Lower leg skin (tissue), 3 donors: ENCODE results near the gene TBCD.

Source experiments
- CTCF ChIP-seq, 3 donors: fragments of 450-650 bp; IDR thresholded peaks; one replicate each; pipeline ENCODE4 v1.5.1; 2016; ENCODE audit warnings: antibody characterized with exemption in 3 of 3, mild to moderate bottlenecking in 3 of 3, moderate library complexity in 2 of 3
- POLR2A ChIP-seq, 2 donors: fragments of 450-650 bp; IDR thresholded peaks; one replicate each; pipeline ENCODE4 v1.6.1; 2016 to 2017; ENCODE audit warnings: antibody characterized with exemption in 2 of 2, mild to moderate bottlenecking in 1 of 2, moderate library complexity in 1 of 2

DNA sequence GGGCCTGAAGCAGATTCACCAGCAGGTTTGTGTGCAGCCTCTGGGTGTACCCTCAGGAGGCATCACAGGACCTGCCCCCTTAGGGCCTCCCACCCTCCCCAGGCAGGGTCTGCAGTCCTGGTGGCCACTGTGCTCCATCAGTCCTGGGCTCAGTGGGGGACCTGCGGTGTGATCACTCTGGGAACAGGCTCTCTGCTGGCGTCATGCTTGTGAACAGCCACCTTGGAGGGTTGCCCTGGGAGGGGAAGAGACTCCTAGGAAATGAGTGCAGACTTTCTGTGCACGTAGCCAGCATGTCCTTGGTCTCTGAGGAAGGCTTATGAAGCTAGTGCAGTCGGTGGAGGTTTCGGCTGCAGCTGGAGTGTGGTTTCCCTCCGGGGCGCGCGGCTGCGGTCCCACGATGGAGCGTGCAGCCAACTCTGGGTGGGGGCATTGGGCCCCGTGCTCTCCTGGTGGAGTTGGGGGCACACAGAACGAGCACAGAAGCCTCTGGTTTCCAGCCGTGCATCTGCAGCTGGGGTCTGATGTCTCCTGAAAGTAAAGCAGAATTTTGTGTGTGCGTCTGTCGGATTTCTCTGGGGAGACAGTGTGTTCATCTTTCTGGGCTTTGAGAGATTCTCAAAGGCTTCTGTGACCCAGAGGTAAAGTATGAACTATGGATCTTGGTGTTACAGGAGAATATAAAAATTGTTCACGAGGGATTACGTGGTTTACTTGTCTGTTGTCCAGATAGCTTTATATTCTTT, 156.1 kb downstream of the TBCD start:
- TF ChIP-seq CTCF (IDR thresholded peaks at IDR 0.05) (no peak), POLR2A (IDR thresholded peaks at IDR 0.05) (no peak)
